SU-DHL-6 (cell line): ENCODE data around the gene SCARB1.

Source experiments
- H2AFZ ChIP-seq: fragments of 200-600 bp; sonication (generic); 2 replicates; pipeline ENCODE4 v1.6.1; 2014; ENCODE audit warnings: low read depth, mild to moderate bottlenecking, moderate library complexity, mixed read lengths, antibody characterized with exemption, low read length; ENCODE audit not compliant: severe bottlenecking
- H3F3A ChIP-seq: fragments of 200-600 bp; shearing (Covaris generic); 2 replicates; pipeline ENCODE4 v1.6.0; 2016; ENCODE audit warnings: antibody characterized with exemption, mild to moderate bottlenecking; ENCODE audit not compliant: insufficient read depth
- H3K27ac ChIP-seq: fragments of 200-600 bp; sonication (generic); 2 replicates; pipeline ENCODE4 v1.5.1; 2016; ENCODE audit warnings: low read depth, mild to moderate bottlenecking, low read length, moderate library complexity, mixed read lengths
- H3K27me3 ChIP-seq: fragments of 200-600 bp; sonication (generic), shearing (Covaris generic); 2 replicates; pipeline ENCODE4 v1.6.0; 2014; ENCODE audit warnings: mild to moderate bottlenecking, low read length
- H3K36me3 ChIP-seq: fragments of 200-600 bp; sonication (generic); 2 replicates; pipeline ENCODE4 v1.6.1; 2014; ENCODE audit warnings: mild to moderate bottlenecking, low read length, mixed read lengths
- H3K4me2 ChIP-seq: fragments of 300-600, 200-600 bp; shearing (Covaris generic), sonication (generic); 2 replicates; pipeline ENCODE4 v1.6.0; 2014; ENCODE audit warnings: low read length, low read depth, mild to moderate bottlenecking; ENCODE audit not compliant: poor library complexity, severe bottlenecking
- H3K4me3 ChIP-seq: fragments of 200-600 bp; sonication (generic); 2 replicates; pipeline ENCODE4 v1.5.1; 2014; ENCODE audit warnings: antibody characterized with exemption, low read length, mild to moderate bottlenecking, mixed read lengths; ENCODE audit not compliant: insufficient read depth, poor library complexity, severe bottlenecking
- H3K79me2 ChIP-seq: fragments of 200-600 bp; sonication (generic); 2 replicates; pipeline ENCODE4 v1.6.1; 2014; ENCODE audit warnings: mild to moderate bottlenecking, low read length, moderate library complexity; ENCODE audit not compliant: insufficient read depth
- H3K9ac ChIP-seq: fragments of 200-600 bp; sonication (generic); 2 replicates; pipeline ENCODE4 v1.7.0; 2014; ENCODE audit warnings: mild to moderate bottlenecking, low read length
- H3K9me2 ChIP-seq: fragments of 200-600 bp; sonication (generic); replicated peaks from 2 replicates; pipeline ENCODE4 v1.6.1; 2014; ENCODE audit warnings: low read length; ENCODE audit not compliant: insufficient read depth
- H3K9me3 ChIP-seq: fragments of 200-600 bp; sonication (generic); 2 replicates; pipeline ENCODE4 v1.6.1; 2014; ENCODE audit warnings: low read length, mixed read lengths; ENCODE audit not compliant: insufficient read depth
- H4K20me1 ChIP-seq: fragments of 200-600 bp; sonication (generic); 2 replicates; pipeline ENCODE4 v1.6.1; 2014; ENCODE audit warnings: low read depth, mild to moderate bottlenecking, antibody characterized with exemption, low read length, moderate library complexity, mixed read lengths
- EZH2phosphoT487 ChIP-seq: fragments of 200-600 bp; sonication (generic), shearing (Covaris generic); conservative IDR thresholded peaks from 2 replicates; pipeline ENCODE4 v1.6.1; 2018; ENCODE audit warnings: mild to moderate bottlenecking, antibody characterized with exemption, low read length, moderate library complexity, mixed read lengths
- TF ChIP-seq, protein P1 (sequence below): fragments of 200-600 bp; sonication (generic); IDR thresholded peaks from one replicate; pipeline ENCODE4 v1.5.1; 2017; ENCODE audit warnings: antibody characterized with exemption, mild to moderate bottlenecking, low read length, moderate library complexity; ENCODE audit not compliant: insufficient read depth, poor library complexity, severe bottlenecking

The SCARB1 gene

DNA sequence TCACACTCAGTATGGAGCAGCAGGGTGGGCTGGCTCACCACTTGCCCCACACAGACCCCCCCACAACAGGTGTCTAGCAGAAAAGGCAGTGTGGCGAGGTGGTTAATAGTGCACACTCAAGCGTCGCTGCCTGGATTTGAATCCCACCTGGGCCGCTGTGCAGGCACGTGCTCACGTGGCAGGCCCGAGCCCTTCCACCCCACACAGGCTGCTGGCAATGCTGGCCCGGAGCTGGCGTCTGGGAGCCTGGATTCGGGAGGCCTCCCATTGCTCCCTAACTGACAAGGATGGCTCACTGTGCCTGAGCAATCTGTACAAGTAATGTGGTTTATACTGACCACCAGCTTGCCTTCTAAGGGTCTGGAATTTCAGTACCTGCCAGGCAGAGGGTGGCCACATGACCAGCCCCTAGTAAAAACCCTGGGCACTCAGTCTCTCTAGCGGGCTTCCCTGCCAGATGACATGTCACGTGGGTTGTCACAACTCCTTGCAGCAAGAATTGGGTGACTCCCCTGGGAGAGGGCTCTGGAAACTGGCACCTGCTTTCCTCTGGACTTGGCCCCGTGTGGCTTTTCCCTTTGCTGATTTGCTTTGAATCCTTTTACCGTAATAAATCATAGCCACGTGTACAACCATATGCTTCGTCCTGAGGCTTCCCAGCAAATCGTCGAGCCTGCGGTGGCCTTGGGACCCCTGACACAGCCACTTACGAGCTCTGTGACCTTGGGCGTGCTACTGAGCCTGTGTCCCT is 72.8 kb downstream of the SCARB1 start:
- no peaks in the 10 kb centered on the region for H3K9me3 ChIP-seq
- H2AFZ ChIP-seq, result no peak overlapping the region
- no peak overlapping the region for H3K4me2 ChIP-seq
- H3K9ac ChIP-seq, result no peak overlapping the region
- H3F3A ChIP-seq, result no peaks in the 10 kb centered on the region
- no peak overlapping the region for H3K27ac ChIP-seq
- no peaks in the 10 kb centered on the region for H3K27me3 ChIP-seq
- no peaks in the 10 kb centered on the region for H3K79me2 ChIP-seq
- no peaks in the 10 kb centered on the region for H3K9me2 ChIP-seq
- no peak overlapping the region for H3K4me3 ChIP-seq
- no peak for TF ChIP-seq EZH2phosphoT487
- TF ChIP-seq, protein P1, sequence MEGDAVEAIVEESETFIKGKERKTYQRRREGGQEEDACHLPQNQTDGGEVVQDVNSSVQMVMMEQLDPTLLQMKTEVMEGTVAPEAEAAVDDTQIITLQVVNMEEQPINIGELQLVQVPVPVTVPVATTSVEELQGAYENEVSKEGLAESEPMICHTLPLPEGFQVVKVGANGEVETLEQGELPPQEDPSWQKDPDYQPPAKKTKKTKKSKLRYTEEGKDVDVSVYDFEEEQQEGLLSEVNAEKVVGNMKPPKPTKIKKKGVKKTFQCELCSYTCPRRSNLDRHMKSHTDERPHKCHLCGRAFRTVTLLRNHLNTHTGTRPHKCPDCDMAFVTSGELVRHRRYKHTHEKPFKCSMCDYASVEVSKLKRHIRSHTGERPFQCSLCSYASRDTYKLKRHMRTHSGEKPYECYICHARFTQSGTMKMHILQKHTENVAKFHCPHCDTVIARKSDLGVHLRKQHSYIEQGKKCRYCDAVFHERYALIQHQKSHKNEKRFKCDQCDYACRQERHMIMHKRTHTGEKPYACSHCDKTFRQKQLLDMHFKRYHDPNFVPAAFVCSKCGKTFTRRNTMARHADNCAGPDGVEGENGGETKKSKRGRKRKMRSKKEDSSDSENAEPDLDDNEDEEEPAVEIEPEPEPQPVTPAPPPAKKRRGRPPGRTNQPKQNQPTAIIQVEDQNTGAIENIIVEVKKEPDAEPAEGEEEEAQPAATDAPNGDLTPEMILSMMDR, result no peak
- no peaks in the 10 kb centered on the region for H3K36me3 ChIP-seq
- H4K20me1 ChIP-seq, result no peaks in the 10 kb centered on the region

DNA sequence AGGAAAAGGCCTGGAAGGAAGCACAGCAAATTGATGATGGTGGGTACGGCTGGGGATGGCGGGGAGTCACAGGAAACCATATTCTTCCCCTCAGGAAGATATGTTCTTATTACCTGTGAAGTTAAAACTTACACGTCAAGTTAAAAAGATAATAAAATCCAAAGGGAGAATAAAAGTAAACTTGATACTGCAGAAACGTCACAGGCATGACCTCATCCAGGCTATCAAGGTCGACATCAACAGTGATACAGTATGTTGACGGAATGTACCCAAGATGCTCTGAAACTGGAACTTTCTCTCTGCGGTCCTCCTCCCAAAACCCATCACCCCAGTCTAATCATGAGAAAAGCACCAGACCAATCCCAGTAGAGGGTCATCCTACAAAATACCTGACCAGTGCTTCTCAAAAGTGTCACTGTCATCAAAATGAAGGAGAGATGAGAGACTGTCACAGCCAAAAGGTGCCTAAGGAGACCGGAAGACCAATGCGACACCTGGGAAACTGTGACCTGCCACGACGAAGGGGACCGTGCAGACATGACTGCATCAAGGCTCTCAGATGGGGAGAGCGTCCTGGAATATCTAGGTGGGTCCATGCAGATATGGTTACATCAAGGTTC is 74.6 kb downstream of the SCARB1 start:
- Histone ChIP-seq H3K4me2 (no peak overlapping the region), H4K20me1 (no peaks in the 10 kb centered on the region), H3K79me2 (no peaks in the 10 kb centered on the region), H3K9me2 (no peaks in the 10 kb centered on the region), H2AFZ (no peak overlapping the region), H3K36me3 (no peaks in the 10 kb centered on the region), H3K9ac (no peak overlapping the region), H3K27me3 (no peaks in the 10 kb centered on the region), H3K27ac (no peak overlapping the region), H3F3A (no peaks in the 10 kb centered on the region), H3K9me3 (no peaks in the 10 kb centered on the region), H3K4me3 (no peak overlapping the region)
- TF ChIP-seq EZH2phosphoT487, result no peak
- TF ChIP-seq, protein P1, result no peak

DNA sequence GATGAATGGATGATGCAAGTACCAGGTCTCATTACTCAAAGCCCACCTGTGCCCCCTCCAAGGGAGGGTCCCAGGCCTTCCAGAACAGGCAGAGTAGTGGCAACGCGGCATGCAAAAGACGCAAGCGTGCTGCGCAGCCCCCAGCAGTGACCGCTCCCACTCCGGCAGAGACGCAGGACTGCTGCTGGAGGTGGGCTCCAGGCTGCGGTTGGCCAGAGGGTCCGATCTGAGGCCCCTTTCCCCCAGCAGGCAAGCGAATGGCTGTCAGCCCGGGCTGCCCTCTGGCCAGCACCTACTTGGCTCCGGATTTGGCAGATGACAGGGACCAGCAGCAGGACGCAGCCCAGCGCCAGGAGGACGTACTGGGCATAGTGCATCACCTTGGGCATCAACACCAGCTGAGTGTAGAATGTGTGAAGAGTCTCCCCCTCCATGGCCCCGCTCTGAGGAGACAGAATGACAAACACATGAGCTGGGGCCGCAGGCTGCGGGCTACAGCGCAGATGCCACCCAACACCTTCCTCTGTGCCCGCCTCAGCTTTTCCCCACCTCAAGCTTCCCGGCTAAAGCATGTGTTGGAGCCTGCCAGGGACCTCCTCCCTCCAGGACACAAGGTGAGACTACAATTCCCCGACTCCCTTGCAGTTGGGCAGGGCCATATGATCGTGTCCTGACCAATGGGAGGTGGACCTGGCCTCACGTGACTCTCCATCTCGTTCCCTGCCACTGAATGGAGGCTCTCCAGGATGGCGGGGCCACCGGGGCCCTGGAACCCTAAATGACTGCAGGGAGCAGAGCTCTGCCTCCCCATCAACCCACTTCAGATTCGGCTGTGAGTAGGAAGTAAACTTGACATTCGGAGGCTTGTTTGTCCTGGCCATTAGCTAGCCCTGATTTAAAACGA is 77.4 kb downstream of the SCARB1 start:
- Histone ChIP-seq H3F3A (peaks cover 6% of the 10 kb centered on the region; the same call in 1 of the 2 replicates), H2AFZ (no peak overlapping the region), H3K9me2 (no peaks in the 10 kb centered on the region), H3K9me3 (no peaks in the 10 kb centered on the region), H3K79me2 (no peaks in the 10 kb centered on the region), H4K20me1 (no peaks in the 10 kb centered on the region), H3K27ac (no peak overlapping the region), H3K36me3 (no peaks in the 10 kb centered on the region), H3K27me3 (no peaks in the 10 kb centered on the region), H3K4me3 (no peak overlapping the region), H3K4me2 (no peak overlapping the region), H3K9ac (no peak overlapping the region)
- TF ChIP-seq EZH2phosphoT487, result no peak
- TF ChIP-seq, protein P1, result no peak
